GM18511 (cell line): ENCODE data around the gene SGSM2.

Experiments
- ATAC-seq: cut with Tn5 transposase; IDR thresholded peaks from one replicate; pipeline ENCODE4 v1.9.1; 2021; ENCODE audit warnings: mild to moderate bottlenecking, moderate library complexity; ENCODE audit not compliant: unreplicated experiment

The SGSM2 gene

GRCh38 chr17:2416010-2416734, 78.9 kb downstream of the SGSM2 start:
- no peak for ATAC-seq

GRCh38 chr17:2418572-2418971, 81.3 kb downstream of the SGSM2 start:
- ATAC-seq = no peak

- no peak for ATAC-seq
These were observed 82.2 kb downstream of the SGSM2 start for GRCh38 chr17:2419486-2419885.

- no peak for ATAC-seq
These were observed 82.9 kb downstream of the SGSM2 start for GRCh38 chr17:2420176-2420575.

- no peak for ATAC-seq
These were observed 84.2 kb downstream of the SGSM2 start for GRCh38 chr17:2421315-2422147.

GRCh38 chr17:2423271-2423670, 86.0 kb downstream of the SGSM2 start:
- no peak for ATAC-seq

GRCh38 chr17:2427215-2427614, 89.9 kb downstream of the SGSM2 start:
- ATAC-seq = no peak

GRCh38 chr17:2427910-2428309, 90.6 kb downstream of the SGSM2 start:
- no peak for ATAC-seq
